HepG2 (cell line): ENCODE data around the gene SS18L1. TPM values are rescaled to one million over a fixed set of nuclear protein-coding genes. Genes with fewer than 3 reads are reported as not detected.

Source experiments
- AKAP8 ChIP-seq: sonication (generic); formaldehyde crosslinking; IDR thresholded peaks from 2 replicates; pipeline ENCODE4 v1.5.1; 2020; ENCODE audit warnings: mild to moderate bottlenecking, missing genetic modification reagents
- CBX5 ChIP-seq: sonication (generic); formaldehyde crosslinking; IDR thresholded peaks from 2 replicates; pipeline ENCODE4 v1.4.0; 2020; ENCODE audit warnings: missing genetic modification reagents, borderline replicate concordance
- CEBPG ChIP-seq: IDR thresholded peaks from 2 replicates; pipeline ENCODE4 v1.6.1; 2016
- CHCHD3 ChIP-seq: sonication (generic); formaldehyde crosslinking; IDR thresholded peaks from 2 replicates; pipeline ENCODE4 v1.8.0; 2022; ENCODE audit warnings: mild to moderate bottlenecking, missing genetic modification reagents, moderate library complexity
- ETV5 ChIP-seq: IDR thresholded peaks from 2 replicates; pipeline ENCODE4 v1.6.1; 2018; ENCODE audit warnings: missing biosample characterization, missing genetic modification reagents, inconsistent platforms, borderline replicate concordance
- MAF1 ChIP-seq: sonication (generic); formaldehyde crosslinking; IDR thresholded peaks from 2 replicates; pipeline ENCODE4 v1.5.0; 2020; ENCODE audit warnings: missing genetic modification reagents, borderline replicate concordance
- MIER2 ChIP-seq: IDR thresholded peaks from 2 replicates; pipeline ENCODE4 v1.6.1; 2016; ENCODE audit warnings: missing biosample characterization, missing genetic modification reagents
- POLR2AphosphoS5 ChIP-seq: IDR thresholded peaks from 2 replicates; pipeline ENCODE4 v1.6.1; 2012; ENCODE audit warnings: low read depth, low read length
- PRPF4 ChIP-seq: fragments of 200-400 bp; formaldehyde crosslinking; IDR thresholded peaks from 2 replicates; pipeline ENCODE4 v1.6.1; 2016; ENCODE audit warnings: low read length, low read depth; ENCODE audit not compliant: poor library complexity, severe bottlenecking
- SIN3A ChIP-seq: IDR thresholded peaks from 2 replicates; pipeline ENCODE4 v1.6.1; 2011; ENCODE audit warnings: low read depth, mild to moderate bottlenecking, control low read depth, low read length, borderline replicate concordance
- SNRNP70 ChIP-seq: fragments of 200-400 bp; formaldehyde crosslinking; IDR thresholded peaks from 2 replicates; pipeline ENCODE4 v1.6.1; 2017; ENCODE audit warnings: mild to moderate bottlenecking, low read depth, low read length, moderate library complexity
- STAG1 ChIP-seq: sonication (generic); formaldehyde crosslinking; IDR thresholded peaks from 2 replicates; pipeline ENCODE4 v1.4.0; 2020; ENCODE audit warnings: missing genetic modification reagents
- TAF15 ChIP-seq: fragments of 200-400 bp; formaldehyde crosslinking; IDR thresholded peaks from one replicate; pipeline ENCODE4 v1.6.1; 2018; ENCODE audit warnings: mild to moderate bottlenecking, low read depth, low read length; ENCODE audit not compliant: poor library complexity, severe bottlenecking
- TBX3 ChIP-seq: fragments of 450-650 bp; IDR thresholded peaks from 2 replicates; pipeline ENCODE4 v1.6.1; 2017; ENCODE audit warnings: antibody characterized with exemption, mild to moderate bottlenecking, inconsistent platforms, borderline replicate concordance
- XRCC5 ChIP-seq: fragments of 200-400 bp; formaldehyde crosslinking; optimal IDR thresholded peaks from 2 replicates; pipeline ENCODE3; 2017; ENCODE audit warnings: mild to moderate bottlenecking, low read length
- ZBTB20 ChIP-seq: sonication (generic); formaldehyde crosslinking; IDR thresholded peaks from 2 replicates; pipeline ENCODE4 v1.8.1; 2023; ENCODE audit warnings: missing genetic modification reagents, low read depth, mild to moderate bottlenecking, borderline replicate concordance
- ZFP82 ChIP-seq: sonication (generic); formaldehyde crosslinking; IDR thresholded peaks from 2 replicates; pipeline ENCODE4 v1.5.1; 2020; ENCODE audit warnings: mild to moderate bottlenecking, missing genetic modification reagents, borderline replicate concordance
- ZNF12 ChIP-seq: sonication (generic); formaldehyde crosslinking; IDR thresholded peaks from 2 replicates; pipeline ENCODE4 v1.5.0; 2020; ENCODE audit warnings: missing genetic modification reagents
- ZNF260 ChIP-seq: sonication (generic); formaldehyde crosslinking; IDR thresholded peaks from 2 replicates; pipeline ENCODE4 v1.4.0; 2020; ENCODE audit warnings: missing genetic modification reagents, low read depth, mild to moderate bottlenecking, borderline replicate concordance
- ZNF34 ChIP-seq: sonication (generic); formaldehyde crosslinking; IDR thresholded peaks from 2 replicates; pipeline ENCODE4 v1.4.0; 2020; ENCODE audit warnings: mild to moderate bottlenecking, missing genetic modification reagents, borderline replicate concordance
- ZNF350 ChIP-seq: sonication (generic); formaldehyde crosslinking; IDR thresholded peaks from 2 replicates; pipeline ENCODE4 v1.4.0; 2020; ENCODE audit warnings: mild to moderate bottlenecking, low read depth, missing genetic modification reagents, borderline replicate concordance
- ZNF569 ChIP-seq: sonication (generic); formaldehyde crosslinking; IDR thresholded peaks from 2 replicates; pipeline ENCODE4 v1.5.0; 2020; ENCODE audit warnings: mild to moderate bottlenecking, missing genetic modification reagents, moderate library complexity, borderline replicate concordance
- ZNF660 ChIP-seq: sonication (generic); formaldehyde crosslinking; IDR thresholded peaks from 2 replicates; pipeline ENCODE4 v1.5.1; 2020; ENCODE audit warnings: mild to moderate bottlenecking, low read depth, missing genetic modification reagents, borderline replicate concordance
- polyA plus RNA-seq, 8 experiments: library from polyadenylated mRNA; depleted of rRNA in 3 of 8; stranded (reverse) in 7 of 8; unstranded in 1 of 8; fragments of >200 nt; fragmentation: Illumina TruSeq in 4 of 8; extraction: Trizol in 4 of 8; gene quantifications; 2 replicates each; pipeline versions ENCODE4 v1.2.1 to v1.2.3, GENCODE V29; 2011 to 2016; ENCODE audit warnings: low read depth in 4 of 8, missing spikeins in 1 of 8, mixed read lengths in 1 of 8; ENCODE audit not compliant: insufficient read depth in 1 of 8
- total RNA-seq, 5 experiments: library from RNA; depleted of rRNA; stranded (reverse); fragments of >200 nt; fragmentation: Illumina TruSeq; extraction: Trizol; gene quantifications; 2 replicates each; pipeline ENCODE4 v1.2.3, GENCODE V29; 2016; ENCODE audit warnings: low read depth in 1 of 5
- TF ChIP-seq, protein P1 (sequence below): IDR thresholded peaks from 2 replicates; pipeline ENCODE4 v1.6.1; 2018; ENCODE audit warnings: missing genetic modification reagents, mild to moderate bottlenecking, missing compliant biosample characterization
- TF ChIP-seq, protein P2 (sequence below): sonication (generic); formaldehyde crosslinking; IDR thresholded peaks from 2 replicates; pipeline ENCODE4 v1.4.0; 2020; ENCODE audit warnings: mild to moderate bottlenecking, missing genetic modification reagents

Gene SS18L1
- total and polyA plus RNA-seq, 2 of the 13 experiments (the other 11 are each of a cell fraction or from before 2014, with no cell fraction given) = 17.8 to 27.6 TPM

DNA sequence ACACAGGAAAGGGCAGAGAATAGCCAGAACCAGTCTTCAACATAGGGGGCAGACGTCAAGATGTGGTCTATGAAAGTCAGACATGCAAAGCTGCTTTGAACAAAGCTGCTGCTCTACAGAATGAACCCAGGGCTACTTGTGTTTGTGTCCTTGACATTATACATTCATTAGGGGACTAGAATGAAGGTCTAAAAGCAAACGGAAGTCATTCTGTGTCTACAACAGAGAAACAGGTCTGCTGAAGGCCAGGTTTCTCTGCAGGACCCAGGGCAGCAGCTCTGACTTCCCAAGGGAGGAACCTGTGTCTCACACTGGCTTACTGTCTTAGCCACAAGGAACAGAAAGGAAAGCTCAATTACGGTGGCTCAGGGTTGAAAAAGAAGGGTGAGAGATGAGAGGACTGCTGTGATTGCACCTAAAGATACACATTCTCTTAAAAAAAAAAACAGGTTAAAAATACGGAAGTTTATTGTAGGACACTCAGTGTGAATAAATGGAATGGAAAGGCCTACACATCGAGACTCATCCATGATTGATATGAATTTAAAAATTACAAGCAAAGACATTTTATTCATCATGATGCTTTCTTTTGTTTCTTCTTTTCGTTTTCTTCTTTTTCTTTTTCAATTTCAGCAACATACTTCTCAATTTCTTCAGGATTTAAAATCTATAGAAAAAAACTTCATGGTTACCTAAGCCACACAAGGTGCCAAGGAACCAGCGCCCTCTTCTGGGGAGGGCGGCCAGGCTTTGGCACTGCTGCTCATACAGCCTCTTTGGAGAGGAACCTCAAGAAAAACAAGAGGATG, 7.1 kb upstream of the SS18L1 start (continued):
- peak; percentile 73; the same call in 1 of the 2 replicates for TF ChIP-seq ZNF12 (CRISPR knock-in tag)
- TF ChIP-seq CHCHD3 (CRISPR knock-in tag) = no peak
- no peak for TF ChIP-seq AKAP8 (CRISPR knock-in tag)
- no peak for TF ChIP-seq ZNF260 (CRISPR knock-in tag)
- no peak for TF ChIP-seq ZFP82 (CRISPR knock-in tag)
- TF ChIP-seq ZNF660 (CRISPR knock-in tag) = no peak
- TF ChIP-seq ZBTB20 (CRISPR knock-in tag) = no peak
- TF ChIP-seq MAF1 (CRISPR knock-in tag) = 0 out of 2 replicates have a peak, but pooled peaks have one; percentile 39
- peak; percentile 49; the same call in 1 of the 2 replicates for TF ChIP-seq CBX5 (CRISPR knock-in tag)
- TF ChIP-seq TBX3 = no peak
- TF ChIP-seq ZNF350 (CRISPR knock-in tag) = 0 out of 2 replicates have a peak, but pooled peaks have one; percentile 37
- TF ChIP-seq PRPF4 = no peak
- no peak for TF ChIP-seq SIN3A
- no peak for TF ChIP-seq MIER2 (CRISPR knock-in tag)
- TF ChIP-seq, protein P1, sequence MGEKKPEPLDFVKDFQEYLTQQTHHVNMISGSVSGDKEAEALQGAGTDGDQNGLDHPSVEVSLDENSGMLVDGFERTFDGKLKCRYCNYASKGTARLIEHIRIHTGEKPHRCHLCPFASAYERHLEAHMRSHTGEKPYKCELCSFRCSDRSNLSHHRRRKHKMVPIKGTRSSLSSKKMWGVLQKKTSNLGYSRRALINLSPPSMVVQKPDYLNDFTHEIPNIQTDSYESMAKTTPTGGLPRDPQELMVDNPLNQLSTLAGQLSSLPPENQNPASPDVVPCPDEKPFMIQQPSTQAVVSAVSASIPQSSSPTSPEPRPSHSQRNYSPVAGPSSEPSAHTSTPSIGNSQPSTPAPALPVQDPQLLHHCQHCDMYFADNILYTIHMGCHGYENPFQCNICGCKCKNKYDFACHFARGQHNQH (CRISPR knock-in tag) = no peak
- TF ChIP-seq, protein P2, sequence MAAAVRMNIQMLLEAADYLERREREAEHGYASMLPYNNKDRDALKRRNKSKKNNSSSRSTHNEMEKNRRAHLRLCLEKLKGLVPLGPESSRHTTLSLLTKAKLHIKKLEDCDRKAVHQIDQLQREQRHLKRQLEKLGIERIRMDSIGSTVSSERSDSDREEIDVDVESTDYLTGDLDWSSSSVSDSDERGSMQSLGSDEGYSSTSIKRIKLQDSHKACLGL = no peak
- no peak for TF ChIP-seq ZNF34 (CRISPR knock-in tag)
- TF ChIP-seq ETV5 (CRISPR knock-in tag) = 0 out of 2 replicates have a peak, but pooled peaks have one; percentile 16
- no peak for TF ChIP-seq TAF15
- peak; percentile 90 for TF ChIP-seq STAG1 (CRISPR knock-in tag)
- TF ChIP-seq XRCC5 = peak; percentile 96
- peak; percentile 45; the same call in 1 of the 2 replicates for TF ChIP-seq CEBPG
- no peak for TF ChIP-seq SNRNP70
- TF ChIP-seq POLR2AphosphoS5 = no peak; the same call in 1 of the 2 replicates
- no peak for TF ChIP-seq ZNF569
